Activated CD8-positive, alpha-beta memory T cell treated with anti-CD3 and anti-CD28 coated beads, Interleukin-2, amount 50 U/mL, for 24 hours (primary cell): ENCODE measurements around the gene GPR135.

Source experiments
- DNase-seq: peaks from one replicate; pipeline ENCODE4 v3.0.0-alpha.2; 2020; ENCODE audit errors: extremely low read depth

The GPR135 gene

GRCh38 chr14:59424341-59425071 lies 40.7 kb downstream of the GPR135 start:
- no peak for DNase-seq

- no peak for DNase-seq
Measured at GRCh38 chr14:59422069-59422881, 42.9 kb downstream of the GPR135 start.

- DNase-seq: no peak
Measured at GRCh38 chr14:59419303-59419702, 45.9 kb downstream of the GPR135 start.

- DNase-seq: no peak
Measured at GRCh38 chr14:59417311-59417710, 47.9 kb downstream of the GPR135 start.

- no peak for DNase-seq
Measured at GRCh38 chr14:59415836-59416602, 49.2 kb downstream of the GPR135 start.
